GM04503 (cell line): Measurements from ENCODE around the gene CAPRIN2.

Experiments
- DNase-seq: peaks from one replicate; pipeline ENCODE4 v3.0.0-alpha.2; 2012; ENCODE audit warnings: low read depth

CAPRIN2 gene

DNA sequence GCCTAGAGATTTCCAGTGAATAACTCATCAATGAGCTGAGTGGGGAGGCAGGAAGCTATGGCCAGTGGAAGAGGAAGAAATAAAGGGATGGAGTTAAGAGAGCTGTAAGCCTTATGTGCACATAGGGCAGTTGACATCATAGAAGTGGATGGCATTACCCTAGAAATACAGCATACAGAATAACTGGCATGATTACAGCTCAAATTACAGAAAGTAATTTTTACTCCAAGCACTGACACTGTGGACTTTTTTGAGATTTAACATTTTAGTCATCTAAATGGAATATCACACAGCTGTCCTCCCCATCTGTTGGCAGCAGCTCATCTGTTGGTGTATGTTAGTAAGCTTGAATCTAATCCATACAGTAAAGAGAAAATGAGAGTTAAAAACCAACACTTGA, 53.7 kb downstream of the CAPRIN2 start:
- no peak for DNase-seq

DNA sequence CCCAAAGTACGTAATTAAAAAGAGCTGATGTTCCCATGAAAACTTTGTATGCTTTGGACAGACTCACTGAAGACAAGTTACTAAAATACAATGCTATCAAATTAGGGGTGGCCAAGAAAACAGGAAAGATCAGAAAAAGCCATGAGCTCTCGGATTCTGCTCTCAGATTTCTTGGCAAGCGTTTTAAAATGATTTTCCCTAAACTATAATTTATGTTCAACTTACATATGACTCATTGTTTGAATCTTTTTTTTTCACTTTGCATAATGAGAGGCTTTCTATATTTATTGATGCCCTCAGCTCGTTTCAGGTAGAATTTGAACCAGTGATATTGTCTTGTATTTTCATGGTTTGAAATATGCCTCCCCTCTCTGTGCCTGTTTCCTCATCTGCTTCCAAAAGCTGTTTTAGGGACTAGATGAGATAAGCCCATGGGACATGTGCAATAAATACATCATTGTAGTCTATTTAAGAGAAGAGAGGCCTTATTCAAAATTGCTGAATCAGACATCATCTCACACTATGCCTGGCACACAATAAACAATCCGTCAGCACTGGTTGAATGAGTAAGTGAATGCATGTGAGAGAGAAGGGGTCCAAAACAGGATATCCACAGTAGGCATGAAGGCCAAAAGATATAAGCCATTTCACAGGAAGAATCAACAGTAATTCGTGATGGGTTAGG, 54.4 kb downstream of the CAPRIN2 start:
- no peak for DNase-seq

DNA sequence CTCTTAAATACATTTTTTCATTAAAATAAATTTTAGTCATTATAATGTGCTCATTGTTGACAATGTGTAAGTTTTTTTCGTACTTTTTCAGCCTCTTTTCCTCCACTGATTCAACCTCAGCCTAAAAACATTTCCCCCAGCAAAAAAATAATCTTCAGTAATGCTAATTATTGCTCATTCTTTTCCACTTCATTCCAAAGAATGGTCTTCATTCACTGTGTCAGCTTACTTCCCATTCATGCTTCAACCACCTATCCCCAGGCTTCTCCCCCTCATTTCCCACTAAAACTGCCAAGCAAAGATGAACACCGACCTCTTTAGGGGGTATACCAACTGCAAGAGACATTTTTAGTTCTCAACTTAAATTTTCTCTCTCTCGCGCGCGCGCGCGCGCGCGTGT, 56.4 kb downstream of the CAPRIN2 start:
- DNase-seq: no peak

DNA sequence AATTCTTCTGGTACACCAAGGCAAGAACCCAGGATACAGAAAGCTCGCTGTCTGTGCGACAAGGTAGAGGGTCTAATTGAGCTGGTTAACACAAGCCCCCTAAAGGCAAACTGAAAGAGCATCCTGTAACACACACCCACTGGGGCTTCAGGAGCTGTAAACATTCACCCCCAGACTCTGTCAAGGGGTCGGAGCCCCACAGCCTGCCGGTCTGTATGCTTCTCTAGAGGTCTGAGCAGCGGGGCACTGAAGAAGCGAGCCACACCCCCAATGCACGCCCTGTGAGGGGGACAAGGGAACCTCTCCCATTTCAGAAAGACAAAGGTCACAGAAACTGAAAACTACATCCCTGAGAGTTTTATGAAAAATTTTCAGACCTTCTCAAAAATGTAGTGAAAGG, 57.8 kb downstream of the CAPRIN2 start:
- DNase-seq: no peak

DNA sequence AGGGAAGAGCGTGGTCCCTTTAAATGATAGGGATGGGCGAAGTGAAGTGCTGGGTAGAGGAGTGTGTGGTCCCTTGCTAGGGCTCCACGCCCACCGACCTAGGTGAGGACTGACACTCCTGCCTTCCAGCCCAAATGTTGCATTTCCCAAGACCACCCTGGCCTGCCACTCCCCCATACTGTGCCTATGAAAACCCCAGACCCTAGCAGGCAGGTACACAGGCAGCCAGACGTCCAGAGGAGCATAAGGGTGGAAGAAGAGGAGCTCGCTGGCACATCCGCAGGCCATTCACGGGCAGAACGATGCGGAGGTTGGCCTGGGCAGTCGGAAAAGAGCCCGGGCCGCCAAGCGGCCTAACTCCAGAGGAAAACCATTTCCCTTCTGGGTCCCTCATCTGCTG, 58.3 kb downstream of the CAPRIN2 start:
- no peak for DNase-seq

DNA sequence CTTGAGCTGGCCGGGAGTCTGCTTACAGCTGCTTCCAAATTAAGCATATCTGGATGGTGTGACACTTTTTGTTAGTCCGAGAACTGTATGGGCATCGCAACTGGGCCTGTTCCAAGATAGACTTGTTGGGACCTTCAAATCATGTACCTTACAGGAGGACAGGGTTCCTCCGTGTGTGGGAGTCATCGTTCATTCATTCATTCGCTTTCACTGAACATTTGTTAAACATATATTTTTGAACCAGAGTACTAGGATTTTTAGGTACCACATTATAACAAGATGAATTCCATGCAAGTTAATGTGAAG, 58.7 kb downstream of the CAPRIN2 start:
- DNase-seq: no peak

DNA sequence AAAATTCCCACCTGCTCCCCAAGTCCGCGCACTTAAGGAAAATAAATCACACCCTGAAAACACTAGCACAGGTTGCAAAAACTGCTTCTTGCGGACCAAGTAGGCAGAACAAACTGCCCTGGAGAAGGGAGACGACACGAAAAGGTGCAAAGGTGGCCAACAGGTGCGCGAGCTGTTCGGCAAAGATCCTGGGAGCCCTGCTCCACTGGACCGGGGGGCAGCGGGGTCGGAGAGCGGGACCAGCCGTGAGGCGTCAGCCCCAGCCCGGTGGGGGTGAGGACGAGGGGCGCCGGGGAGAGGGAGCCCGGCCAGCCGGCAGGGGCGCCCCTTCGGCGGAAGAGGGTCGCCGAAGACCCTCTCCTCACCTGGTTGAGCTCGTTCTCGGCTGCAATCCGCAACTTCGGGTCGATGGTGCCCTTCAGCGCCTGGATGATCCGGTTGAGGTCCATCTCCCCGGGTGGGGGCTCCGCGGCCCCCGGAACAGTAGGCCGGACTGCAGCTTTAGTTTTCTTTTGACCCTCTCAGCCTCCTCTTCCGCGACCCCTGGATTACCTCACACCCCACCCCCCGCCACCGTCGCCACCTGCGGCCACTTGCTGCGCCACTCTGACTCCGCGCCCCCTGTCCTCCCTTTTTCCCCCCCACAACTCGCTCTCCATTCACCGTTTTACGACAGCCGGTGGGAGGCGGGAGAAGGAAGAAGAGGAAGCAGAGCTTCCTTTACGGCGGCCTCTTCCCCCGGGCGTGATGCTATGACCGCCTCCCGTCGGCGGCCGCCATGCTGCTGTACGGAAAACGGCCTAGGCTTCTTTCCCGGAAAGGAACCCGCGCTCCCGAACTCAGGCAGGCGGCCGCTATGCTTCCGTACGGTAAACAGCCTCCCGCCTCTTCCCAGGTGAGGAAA, 59.3 kb downstream of the CAPRIN2 start, which contains the start of gene IPO8:
Gene IPO8, minus strand, starts transcription at position 671 of the 904 bp plus-strand sequence. Its CDS starts 222 bp downstream, at position 449.
- DNase-seq: peak; percentile 58

DNA sequence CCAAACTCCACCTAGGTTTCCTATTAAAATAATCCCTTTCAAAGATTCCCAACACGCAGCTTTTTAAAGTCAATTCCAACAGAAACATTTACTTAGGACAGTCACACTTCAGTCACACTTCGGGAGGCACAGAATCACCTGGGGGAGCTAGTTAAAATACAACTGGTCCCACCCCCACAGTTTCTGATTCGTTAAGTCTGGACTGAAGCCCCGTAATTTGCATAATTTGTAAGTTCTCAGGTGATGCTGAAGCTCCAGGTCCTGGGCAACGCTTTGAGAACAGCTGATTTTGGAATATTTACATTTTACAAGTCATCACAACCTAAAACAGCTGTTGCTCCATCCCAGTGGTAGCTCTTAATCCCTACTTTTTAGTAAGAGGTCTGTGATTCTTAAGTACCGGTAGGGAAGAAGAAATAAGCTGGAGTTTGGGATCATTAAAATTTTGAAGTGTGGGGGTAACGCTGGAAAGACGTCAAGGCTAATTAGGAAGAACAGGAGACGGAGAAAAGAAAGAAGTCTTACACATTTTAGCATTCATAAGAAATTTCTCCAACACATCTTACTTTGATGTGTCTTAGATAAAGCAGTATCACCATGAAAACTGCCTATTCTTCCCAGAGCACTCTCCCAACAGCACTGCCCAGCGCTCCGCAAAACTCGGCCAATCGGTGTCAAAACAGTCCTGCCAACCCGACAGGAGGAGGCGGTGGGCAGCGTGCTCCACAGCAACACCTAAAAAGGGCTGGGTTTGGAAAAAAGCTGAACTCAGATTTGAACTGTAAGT, 60.1 kb downstream of the CAPRIN2 start:
- no peak for DNase-seq

DNA sequence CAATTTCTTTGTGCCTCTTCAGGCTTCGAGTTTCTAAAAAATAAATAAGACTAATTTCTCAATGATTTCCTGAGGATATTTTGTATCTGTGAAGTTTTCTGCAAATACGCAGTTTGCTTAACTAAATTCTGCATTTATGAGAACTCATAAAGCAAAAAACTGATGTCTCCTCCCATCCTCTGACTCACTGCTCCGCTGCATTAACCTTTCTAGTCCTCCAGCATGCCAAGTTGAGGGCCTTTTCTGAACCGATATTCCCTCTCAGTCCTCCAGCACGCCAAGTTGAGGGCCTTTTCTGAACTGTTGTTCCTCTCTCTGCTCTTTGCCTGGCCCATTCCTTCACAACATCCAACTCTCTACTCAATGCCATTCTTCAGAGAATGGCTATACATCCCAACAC, 62.3 kb downstream of the CAPRIN2 start:
- DNase-seq: no peak

DNA sequence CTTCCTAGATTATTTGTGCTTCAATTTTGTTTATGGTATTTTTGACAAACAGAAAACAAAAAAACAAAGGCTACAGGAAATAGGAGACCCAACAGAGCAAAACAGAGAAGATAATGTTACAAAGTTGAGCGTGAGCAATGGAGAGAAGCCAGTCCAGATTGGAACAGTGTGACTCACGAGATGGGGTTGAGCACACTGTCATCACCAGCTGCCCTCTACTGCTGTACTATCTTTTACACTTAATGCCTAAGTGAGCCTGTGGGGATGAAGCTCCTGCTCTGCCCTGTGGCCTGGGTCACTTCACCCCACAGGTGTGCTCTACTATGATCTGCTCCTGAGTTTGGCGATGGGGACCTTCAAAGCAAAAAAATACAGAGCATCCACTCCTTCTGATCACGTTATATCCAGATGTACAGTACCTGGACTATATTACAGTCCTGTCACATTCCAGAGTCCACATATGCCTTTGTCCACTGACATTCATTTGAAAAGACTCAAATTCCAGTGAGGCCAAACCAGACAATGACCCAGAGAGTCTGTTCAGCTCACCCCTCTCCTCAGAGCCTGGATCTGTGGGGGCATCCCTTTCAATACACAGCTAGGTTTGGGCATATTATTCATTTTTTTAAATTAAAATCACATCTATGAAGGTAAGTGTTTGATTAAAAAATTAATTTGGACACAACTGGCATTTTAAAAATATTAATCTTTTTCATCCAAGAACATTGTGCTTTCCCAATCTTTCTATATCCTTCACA, 63.5 kb downstream of the CAPRIN2 start:
- peak; percentile 43 for DNase-seq

DNA sequence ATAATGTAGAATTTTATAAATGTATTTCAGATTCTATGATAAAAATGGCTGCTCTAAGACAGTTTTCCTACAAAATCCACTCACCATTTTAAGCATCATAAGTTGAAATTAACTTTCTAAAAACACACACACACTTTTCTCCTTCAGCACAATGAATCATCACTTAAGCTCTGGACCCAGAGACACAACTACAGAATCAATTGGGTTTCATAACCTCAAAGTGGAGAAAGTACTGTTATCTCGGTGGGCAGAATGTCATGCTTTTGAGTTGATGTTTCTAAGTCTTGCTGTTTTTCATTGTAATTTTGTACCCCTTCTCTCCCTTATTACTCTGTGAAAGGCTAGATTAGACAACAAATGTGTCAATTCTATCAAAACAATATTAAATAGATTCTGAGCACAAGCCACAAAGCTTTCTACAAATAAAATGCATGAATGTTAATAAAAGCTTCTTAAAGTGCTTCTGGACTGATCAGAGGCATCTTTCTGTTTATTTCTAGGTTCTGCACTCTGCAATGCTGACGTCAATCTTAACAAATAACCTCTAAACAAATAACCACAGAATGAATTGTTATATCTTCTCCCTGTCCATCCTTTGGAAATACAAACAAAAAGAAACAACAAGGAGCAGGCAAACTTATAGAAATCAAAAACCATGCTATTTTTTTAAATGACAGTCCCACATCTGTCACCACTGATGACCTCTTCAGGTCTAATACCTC, 67.3 kb downstream of the CAPRIN2 start:
- no peak for DNase-seq

DNA sequence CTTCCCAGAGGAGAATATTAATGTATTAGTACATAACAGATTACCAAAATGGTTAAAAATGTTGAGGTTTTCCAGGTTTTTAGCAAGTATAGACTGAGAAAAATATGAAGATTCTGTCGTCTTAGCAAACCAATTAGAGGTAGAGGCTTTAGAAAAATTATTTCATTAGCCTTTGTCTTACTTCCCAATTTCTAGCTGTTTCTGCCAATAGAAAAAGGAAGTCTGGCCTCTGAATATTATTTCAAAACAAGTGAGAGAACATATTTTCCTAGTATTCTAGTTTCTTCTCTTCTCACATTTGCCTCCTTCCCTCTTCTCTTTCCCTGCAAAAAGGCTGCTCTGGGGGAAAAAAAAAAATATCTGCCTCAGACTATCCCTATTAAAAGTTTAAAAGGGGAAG, 75.5 kb downstream of the CAPRIN2 start:
- no peak for DNase-seq

DNA sequence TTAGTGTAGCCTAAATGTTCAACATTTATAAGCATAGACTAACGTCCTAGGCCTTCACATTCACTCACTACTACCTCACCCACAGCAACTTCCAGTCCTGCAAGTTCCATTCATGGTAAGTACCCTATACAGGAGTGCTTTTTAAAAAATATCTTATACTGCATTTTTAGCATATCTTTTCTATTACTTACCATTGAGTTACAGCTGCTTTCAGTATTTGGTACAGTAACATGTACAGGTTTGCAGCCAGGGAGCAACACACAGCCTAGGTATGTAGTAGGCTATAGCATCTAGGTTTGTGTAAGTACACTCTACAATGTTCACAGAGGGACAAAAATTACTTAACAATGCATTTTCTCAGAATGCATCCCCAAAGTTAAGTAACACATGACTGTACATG, 76.5 kb downstream of the CAPRIN2 start:
- no peak for DNase-seq

DNA sequence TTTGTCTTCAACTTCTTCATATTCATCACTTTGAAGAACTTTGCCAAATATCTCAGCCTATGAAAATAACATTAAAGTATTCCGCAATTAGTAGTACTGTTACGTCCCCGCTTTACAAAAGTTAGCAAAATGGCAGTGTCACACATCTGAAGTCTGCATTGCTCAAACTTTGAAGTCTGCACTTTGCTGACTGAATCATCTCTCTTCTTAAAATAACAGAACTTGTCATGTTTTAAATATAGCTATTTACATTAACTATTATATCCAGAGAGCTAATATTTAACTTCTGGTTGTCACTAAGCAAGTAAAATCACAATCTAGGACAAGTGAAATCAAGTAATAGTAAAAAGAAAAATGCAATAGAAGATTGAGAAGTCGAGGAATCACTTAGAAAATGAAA, 93.5 kb downstream of the CAPRIN2 start:
- no peak for DNase-seq
